Lower leg skin (tissue), 3 donors: ENCODE measurements around the gene CDK12.

Experiments
- CTCF ChIP-seq, 3 donors: fragments of 450-650 bp; IDR thresholded peaks; one replicate each; pipeline ENCODE4 v1.5.1; 2016; ENCODE audit warnings: antibody characterized with exemption in 3 of 3, mild to moderate bottlenecking in 3 of 3, moderate library complexity in 2 of 3
- POLR2A ChIP-seq, 2 donors: fragments of 450-650 bp; IDR thresholded peaks; one replicate each; pipeline ENCODE4 v1.6.1; 2016 to 2017; ENCODE audit warnings: antibody characterized with exemption in 2 of 2, mild to moderate bottlenecking in 1 of 2, moderate library complexity in 1 of 2

- no peak for TF ChIP-seq POLR2A (IDR thresholded peaks at IDR 0.05)
- no peak for TF ChIP-seq CTCF (IDR thresholded peaks at IDR 0.05)
Observed at GRCh38 chr17:39416141-39416540, 45.1 kb upstream of the CDK12 start.
